ENCODE results near the gene NTN3.
A peak's percentile ranks its signal among the peaks of the same experiment; 100 is the strongest.

The NTN3 gene

GRCh38 chr16:2497695-2498484 lies 26.8 kb downstream of the NTN3 start:
- no peak for DNase-seq

- no peak for DNase-seq
Measured at GRCh38 chr16:2498531-2499253, 27.6 kb downstream of the NTN3 start.

GRCh38 chr16:2499454-2499853 lies 28.4 kb downstream of the NTN3 start:
- DNase-seq, result no peak

DNA sequence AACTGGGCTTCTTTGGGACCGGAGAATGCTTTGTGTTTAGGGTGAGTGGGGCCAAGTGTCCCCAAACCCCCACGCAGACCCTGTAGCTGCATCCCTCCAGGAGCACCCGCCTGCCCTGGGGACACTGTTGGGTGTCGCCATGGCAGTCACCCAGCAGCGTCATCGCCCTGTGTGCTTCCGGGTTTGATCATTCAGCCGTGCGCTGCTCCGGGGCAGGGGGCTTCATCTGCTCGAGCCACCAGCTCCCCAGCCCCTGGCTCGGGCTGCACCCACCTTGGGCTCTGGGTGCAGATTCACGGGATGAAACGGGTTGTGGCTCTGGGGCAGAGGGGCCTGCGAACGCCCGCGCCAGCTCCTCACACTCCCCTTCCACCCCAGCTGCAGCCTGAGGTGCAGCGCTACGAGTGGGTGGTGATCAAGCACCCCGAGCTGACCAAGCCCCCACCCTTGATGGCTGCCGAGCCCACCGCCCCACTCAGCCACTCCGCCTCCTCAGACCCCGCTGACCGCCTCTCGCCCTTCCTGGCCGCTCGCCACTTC lies 28.9 kb downstream of the NTN3 start:
- no peak for DNase-seq

- DNase-seq, result no peak
Measured at GRCh38 chr16:2500430-2500917, 29.4 kb downstream of the NTN3 start.

DNA sequence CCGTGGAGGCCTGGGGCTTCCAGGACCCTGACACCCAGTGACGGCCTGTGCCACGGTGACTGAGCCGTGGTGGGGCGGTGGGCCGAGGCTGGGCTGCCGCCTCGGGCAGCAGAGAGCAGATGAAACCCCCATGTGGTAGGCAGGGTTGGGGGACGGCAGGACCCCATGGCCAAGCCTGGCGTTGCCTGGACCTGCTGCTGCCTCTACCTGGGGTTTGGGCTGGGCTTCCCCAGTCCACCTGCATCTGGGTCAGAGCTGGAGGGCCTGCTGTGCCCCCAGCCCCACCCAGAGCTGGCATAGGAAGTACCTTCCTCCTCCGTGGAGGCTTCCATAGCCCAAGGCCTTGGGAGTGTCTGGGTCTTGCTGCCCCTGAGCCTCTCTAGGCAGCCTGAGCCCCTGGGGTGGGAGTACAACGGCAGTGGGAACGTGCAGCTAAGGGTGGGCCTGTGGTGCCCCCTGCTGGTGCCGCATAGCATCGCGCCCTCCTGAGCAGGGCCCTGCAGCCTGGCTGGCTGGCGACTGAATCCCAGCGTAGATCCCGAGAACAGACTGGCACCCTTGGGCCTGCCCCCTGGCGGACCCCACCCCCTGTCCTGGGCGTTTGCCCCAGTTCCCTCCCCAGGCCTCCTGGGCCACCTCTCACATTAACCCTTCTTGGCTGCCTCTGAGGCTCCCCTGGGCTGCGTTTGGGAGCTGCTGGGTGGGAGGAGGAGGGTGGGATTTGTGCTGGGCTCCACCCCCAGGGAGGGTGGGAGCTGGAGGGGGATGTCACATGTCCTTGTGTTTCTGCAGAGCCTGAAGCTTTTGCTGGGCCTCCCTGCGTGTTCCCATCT lies 30.0 kb downstream of the NTN3 start:
- DNase-seq, result peak; percentile 57 to 75 (median 70)

- no peak for DNase-seq
Measured at GRCh38 chr16:2501946-2502895, 31.1 kb downstream of the NTN3 start.

GRCh38 chr16:2505695-2506094 lies 34.6 kb downstream of the NTN3 start:
- no peak for DNase-seq

DNA sequence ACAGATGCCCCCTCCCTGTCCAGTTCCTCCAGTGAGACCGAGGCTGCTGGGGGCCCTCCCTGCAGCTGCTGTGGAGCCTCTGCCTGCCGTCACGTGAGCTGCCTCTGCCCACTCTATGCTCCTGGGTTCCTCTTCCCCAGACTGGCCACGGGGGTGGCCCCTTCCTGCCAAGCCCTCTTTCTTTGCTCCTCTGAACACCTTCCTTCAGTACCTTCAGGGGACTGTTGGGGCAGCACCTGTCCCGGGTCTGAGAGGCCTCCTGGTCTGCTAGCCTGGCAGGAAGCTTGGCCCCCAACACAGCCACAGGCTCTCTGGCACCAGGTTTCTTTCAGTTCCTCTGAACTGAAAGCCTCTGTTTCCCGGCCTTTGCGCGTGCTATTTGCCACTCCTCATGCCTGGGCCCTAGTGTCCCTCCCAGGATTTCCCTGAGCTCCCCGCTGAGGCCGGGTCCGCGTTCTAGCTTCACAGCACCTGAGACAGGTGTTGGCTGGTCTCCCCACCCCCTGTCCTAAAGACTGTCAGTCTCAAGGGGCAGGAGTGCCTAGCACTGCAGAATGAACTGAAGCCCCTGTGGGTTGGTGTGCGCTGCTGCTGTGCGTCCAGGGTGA lies 36.1 kb downstream of the NTN3 start:
- DNase-seq, result no peak

GRCh38 chr16:2507665-2508064 lies 36.6 kb downstream of the NTN3 start:
- no peak for DNase-seq

DNA sequence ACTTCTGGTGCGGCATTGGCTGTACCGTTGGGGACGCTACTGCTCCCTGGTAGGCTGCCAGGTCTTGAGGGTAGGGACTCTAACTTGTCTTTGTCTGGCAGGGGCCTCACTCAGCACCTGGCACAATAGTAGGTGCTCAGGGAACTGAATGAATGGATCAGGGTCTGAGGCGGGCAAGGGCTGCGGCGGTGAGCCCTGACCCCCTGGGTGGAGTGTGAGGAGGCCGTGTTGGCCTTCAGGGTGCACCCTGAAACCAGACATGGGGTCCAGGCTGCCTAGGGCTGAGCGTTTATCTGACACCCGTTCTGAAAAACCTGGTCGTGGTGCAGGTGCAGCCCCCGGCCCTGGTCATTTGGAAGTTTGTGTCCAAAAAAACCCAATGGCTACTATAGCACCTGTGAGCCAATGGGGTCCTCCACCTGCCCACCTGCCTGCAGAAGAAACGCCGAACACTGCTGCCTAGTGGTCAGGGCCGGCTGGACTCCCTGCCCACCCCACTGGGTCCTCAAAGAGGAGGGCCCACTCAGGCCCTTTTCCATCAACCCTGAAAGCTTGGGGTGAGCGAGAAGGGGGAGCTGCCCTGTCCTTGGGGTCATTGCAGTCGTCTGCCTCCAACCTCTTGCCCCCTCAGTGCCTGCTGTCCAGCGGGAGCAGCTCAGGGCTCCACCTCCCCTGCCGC lies 37.8 kb downstream of the NTN3 start:
- DNase-seq, result no peak

DNA sequence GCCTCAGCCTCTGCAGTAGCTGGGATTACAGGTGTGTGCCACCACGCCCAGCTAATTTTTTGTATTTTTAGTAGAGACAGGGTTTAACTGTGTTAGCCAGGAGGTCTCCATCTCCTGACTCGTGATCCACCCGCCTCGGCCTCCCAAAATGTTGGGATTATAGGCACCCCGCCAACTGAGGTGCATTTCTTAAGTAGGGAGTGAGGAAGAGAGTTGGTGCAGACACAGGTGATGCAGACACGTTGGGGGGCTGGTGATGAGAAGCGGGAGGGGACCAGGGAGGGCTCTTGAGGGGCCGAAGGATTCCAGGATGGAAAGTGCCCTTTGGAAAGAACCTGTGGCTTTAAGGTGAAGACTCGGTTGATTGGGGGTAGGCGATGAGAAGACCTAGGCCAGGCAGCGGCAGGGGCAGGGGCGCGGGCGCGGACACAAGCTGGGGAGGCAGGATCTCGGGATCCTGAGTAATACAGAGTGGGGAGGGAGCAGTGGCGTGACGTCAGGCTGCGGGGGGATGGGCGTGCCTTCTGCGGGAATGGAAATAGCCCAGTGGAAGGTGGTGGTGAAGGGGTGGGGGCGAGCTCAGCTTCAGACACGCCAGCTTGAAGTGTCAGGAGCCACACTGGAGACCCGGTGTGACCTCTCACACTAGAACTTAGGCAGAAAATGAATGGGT lies 40.2 kb downstream of the NTN3 start:
- no peak for DNase-seq

GRCh38 chr16:2511996-2512734 lies 41.1 kb downstream of the NTN3 start:
- no peak for DNase-seq

DNA sequence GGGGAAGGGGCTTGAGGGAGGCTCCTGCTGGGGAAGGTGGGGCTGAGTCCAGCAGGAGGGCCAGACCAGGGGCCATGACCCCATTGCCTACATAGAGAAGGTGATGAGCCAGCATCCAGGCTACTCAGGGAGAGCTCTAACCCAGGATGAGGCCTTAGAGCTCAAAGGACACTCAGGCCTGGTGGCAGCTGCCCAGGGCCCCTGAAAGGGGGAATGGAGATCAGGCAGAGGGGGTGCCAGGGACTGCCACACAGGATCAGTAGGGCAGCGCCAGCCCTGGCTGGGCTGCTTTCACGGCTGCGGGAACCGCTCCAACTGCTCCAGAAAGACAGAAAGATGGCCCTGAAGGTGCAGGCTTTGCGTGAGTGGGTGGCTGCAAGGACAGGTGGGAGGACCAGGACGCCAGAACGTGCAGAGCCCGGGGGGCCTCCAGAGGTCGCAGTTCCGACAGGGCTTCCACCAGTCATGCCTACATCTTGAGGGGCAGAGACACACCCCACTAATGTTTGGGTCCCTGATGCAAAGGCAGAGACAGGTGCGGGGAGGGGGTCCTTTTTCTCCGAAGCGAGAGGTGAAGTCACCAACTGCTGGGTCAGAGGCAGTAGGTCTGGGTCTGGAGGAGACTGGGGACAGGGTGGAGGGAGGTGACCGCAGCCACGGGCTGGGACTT lies 41.8 kb downstream of the NTN3 start:
- DNase-seq, result peak in 1 of 5 experiments; percentile 37

- peak; percentile 79 to 93 (median 86) for DNase-seq
Measured at GRCh38 chr16:2513405-2514332, 42.6 kb downstream of the NTN3 start, which contains the start of gene ATP6V0C. TSS of gene ATP6V0C (plus strand) at chr16:2513952. CDS start at chr16:2514104, 152 bp downstream.

GRCh38 chr16:2514333-2515179 lies 43.5 kb downstream of the NTN3 start:
- DNase-seq, result peak in 3 of 5 experiments; percentile 39 to 56 (median 55)

All from T-helper 2 cell (primary cell).